GM12864 (cell line): ENCODE results near the gene GOSR1.
"Not testable (repeated sequence)": the region's sequence is repeated elsewhere in the genome, so short reads cannot be mapped to it uniquely, and the experiment has no call there.

Source experiments
- DNase-seq: peaks from one replicate; pipeline ENCODE4 v3.0.0-alpha.2; 2011; ENCODE audit warnings: low read depth
- H3K4me3 ChIP-seq: 2 replicates; pipeline ENCODE4 v1.5.1; 2011; ENCODE audit warnings: mild to moderate bottlenecking, low read depth, low read length, control low read depth
- TF ChIP-seq, protein P1 (sequence below): IDR thresholded peaks from 2 replicates; pipeline ENCODE4 v1.5.1; 2011; ENCODE audit warnings: low read depth, mild to moderate bottlenecking, moderate library complexity, low read length, control low read depth, inconsistent platforms; ENCODE audit errors: missing control alignments

GOSR1 gene

DNA sequence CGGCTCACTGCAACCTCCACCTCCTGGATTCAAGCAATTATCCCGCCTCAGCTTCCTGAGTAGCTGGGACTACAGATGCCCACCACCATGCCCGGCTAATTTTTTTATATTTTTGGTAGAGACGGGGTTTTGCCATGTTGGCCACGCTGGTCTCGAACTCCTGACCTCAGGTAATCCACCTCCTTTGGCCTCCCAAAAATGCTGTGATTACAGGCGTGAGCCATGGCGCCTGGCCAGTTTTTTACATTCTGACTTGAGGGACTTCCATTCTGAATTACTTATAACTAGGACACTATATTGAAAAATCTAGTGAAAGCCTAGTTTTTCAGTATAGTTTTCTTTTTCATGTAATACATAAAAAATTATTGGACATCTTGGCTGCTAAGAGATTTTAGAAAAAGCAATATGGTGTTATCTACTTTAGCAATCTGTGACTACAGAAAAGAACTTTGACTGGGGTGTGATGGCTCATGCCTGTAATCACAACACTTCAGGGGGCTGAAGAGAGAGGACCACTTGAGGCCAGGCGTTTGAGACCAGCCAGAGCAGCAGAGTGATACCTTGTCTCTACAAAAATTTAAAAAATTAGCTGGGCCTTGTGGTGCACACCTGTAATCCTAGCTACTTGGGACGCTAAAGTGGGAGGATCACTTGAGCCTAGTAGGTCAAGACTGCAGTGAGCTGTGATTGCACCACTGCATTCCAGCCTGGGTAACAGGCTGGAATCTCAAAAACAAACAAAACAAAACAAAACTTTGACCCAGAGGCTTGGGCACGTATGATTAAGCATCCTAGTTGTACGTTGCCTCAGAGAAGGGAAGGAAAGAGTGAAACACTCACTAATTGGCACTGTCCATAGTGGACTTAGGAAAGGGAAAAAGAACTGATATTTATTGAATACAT is 26.8 kb upstream of the GOSR1 start:
- DNase-seq: no peak
- TF ChIP-seq, protein P1, sequence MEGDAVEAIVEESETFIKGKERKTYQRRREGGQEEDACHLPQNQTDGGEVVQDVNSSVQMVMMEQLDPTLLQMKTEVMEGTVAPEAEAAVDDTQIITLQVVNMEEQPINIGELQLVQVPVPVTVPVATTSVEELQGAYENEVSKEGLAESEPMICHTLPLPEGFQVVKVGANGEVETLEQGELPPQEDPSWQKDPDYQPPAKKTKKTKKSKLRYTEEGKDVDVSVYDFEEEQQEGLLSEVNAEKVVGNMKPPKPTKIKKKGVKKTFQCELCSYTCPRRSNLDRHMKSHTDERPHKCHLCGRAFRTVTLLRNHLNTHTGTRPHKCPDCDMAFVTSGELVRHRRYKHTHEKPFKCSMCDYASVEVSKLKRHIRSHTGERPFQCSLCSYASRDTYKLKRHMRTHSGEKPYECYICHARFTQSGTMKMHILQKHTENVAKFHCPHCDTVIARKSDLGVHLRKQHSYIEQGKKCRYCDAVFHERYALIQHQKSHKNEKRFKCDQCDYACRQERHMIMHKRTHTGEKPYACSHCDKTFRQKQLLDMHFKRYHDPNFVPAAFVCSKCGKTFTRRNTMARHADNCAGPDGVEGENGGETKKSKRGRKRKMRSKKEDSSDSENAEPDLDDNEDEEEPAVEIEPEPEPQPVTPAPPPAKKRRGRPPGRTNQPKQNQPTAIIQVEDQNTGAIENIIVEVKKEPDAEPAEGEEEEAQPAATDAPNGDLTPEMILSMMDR: no peak
- H3K4me3 ChIP-seq: no peak overlapping the region

DNA sequence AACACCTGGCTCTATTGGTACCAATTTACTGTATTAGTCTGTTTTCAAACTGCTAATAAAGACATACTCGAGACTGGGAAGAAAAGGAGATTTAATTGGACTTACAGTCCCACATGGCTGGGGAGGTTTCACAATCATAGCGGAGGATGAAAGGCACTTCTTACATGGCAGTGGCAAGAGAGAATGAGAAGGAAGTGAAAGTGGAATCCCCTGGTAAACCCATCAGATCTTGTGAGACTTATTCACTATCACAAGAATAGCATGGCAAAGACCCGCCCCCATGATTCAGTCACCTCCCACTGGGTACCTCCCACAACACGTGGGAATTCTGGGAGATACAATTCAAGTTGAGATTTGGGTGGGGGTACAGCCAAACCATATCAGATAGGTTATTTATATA is 22.6 kb upstream of the GOSR1 start:
- DNase-seq: no peak
- TF ChIP-seq, protein P1: no peak

DNA sequence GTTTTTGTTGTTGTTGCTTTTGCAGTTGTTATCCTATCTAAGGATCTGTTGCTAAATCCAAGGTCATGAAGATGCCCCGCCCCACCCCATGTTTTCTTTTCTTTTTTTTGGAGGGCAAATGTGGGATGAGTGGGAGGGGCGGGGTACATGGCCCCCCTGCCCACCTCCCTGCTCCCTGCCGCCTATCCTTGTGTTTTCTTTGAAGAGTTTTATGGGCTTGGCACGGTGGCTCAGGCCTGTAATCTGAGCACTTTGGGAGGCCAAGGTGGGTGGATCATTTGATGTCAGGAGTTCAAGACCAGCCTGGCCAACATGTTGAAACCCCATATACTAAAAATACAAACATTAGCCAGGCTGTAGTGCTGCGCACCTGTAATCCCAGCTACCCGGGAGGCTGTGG is 18.8 kb upstream of the GOSR1 start:
- no peak overlapping the region for H3K4me3 ChIP-seq
- DNase-seq: no peak
- TF ChIP-seq, protein P1: no peak

More for the DNA sequence above, 22.6 kb upstream of the GOSR1 start:
- no peak overlapping the region for H3K4me3 ChIP-seq

DNA sequence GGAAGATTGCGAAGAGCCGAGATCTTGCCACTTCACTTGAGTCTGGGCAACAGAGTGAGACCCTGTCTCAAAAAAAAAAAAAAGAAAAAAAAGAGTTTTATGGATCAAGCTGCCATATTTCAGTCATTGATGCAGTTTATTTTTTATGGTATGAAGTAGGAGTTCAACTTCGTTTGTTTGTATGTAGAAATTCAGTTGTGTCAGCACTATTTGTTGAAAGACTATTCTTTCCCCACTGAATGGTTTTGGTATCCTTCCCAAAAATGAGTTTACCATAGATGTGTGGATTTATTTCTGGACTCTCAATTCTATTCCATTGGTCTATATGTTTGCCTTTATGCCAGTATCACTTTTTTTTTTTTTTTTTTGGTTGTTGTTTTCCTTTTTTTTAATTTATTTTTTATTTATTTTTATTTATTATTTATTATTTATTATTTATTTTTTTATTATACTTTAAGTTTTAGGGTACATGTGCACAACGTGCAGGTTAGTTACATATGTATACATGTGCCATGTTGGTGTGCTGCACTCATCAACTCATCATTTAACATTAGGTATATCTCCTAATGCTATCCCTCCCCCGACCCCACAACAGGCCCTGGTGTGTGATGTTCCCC is 18.3 kb upstream of the GOSR1 start:
- DNase-seq, H3K4me3 ChIP-seq: not testable (repeated sequence)

DNA sequence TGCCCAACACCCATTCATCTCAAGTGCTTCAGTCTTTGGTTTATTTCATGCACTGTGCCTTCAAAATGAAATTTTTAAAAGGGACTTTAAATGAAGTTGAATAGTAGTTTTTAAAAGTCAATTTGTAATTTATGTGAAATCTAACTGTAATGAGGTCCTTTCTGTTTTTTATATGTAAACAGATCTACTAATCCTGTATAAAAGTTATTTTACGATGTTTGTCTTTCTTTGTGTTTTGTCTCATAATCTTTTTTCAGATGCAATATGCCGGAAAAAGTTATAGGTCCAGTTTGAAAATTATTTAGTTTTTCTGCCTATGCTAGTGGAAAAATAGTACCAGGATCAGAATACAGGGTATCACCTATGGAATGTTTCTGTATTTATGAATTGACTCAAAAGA is 8.7 kb upstream of the GOSR1 start:
- no peak for DNase-seq
- TF ChIP-seq, protein P1: no peak
- H3K4me3 ChIP-seq: no peak overlapping the region

DNA sequence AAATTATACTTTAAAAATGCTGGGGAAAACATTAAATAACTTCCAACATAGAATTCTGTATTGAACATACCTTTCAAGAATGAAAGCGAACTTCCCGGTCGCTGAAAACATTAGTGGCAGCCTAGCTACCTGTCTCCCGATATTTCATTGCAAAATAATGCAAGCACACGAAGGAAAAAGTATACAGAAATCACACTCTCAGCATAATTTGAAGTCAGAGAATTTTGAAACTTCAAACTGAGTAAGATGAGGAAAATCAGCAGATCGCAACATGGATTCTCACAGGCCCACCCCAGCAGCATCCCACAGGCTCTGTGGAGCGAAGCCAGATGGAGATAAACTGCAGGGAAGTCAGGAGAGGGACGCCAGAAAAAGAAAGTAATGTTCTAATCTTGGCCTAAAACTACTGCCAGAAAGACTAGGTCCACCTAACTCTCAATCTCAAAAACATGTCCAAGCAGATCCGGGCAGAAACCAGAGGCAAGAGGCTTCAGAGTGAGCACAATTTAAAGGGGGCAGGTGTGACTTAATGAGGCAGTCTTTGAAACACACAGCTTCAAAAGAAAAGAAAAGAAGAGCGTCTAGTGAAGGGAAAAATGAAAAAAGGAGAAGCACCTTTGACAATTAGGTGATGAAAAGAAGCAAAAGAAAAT is 4.8 kb upstream of the GOSR1 start:
- no peak overlapping the region for H3K4me3 ChIP-seq
- no peak for DNase-seq
- TF ChIP-seq, protein P1: no peak

DNA sequence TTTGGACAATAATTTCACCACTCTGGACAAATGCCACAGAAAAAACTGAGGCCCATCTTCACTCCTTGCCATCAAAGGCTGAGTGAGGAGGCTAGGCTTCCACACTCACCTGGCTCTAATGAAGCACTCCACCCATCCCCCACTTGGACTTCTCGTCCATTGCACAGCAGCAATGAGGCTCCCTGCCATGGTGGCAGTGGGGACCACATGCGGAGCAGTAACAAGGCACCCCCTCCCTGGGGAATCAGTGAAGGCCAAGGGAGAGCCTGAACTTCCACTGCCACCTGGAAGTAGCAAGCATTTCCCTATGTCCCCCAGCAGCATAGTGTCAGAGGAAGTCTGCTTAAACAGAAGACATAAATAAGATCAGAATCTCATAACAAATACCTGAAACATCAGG is 2.0 kb upstream of the GOSR1 start:
- TF ChIP-seq, protein P1: no peak
- H3K4me3 ChIP-seq: no peak overlapping the region
- DNase-seq: no peak
